ENCODE measurements around the gene PAM.
"Not testable (repeated sequence)": the region's sequence is repeated elsewhere in the genome, so short reads cannot be mapped to it uniquely, and the experiment has no call there.

PAM gene

DNA sequence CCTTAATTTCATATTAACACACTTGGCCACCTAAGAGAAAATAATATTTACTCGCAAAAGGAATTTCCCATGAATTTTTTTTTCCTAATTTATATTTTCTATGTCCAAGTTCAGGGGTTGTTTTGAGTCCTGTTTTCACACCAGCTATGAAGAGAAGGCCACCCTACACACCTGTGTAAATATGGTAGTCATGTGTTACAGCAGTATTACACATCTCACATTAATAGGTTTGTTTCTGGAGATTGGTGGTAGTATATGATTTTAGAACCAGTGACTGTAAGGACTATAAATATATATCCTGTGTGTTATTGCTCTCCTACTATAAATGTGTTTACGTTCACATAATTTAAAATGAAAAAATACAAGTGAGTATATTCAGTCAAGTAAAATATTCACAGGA, 147.5 kb downstream of the PAM start:
- DNase-seq (ENCODE audit: low read depth): no peak

DNA sequence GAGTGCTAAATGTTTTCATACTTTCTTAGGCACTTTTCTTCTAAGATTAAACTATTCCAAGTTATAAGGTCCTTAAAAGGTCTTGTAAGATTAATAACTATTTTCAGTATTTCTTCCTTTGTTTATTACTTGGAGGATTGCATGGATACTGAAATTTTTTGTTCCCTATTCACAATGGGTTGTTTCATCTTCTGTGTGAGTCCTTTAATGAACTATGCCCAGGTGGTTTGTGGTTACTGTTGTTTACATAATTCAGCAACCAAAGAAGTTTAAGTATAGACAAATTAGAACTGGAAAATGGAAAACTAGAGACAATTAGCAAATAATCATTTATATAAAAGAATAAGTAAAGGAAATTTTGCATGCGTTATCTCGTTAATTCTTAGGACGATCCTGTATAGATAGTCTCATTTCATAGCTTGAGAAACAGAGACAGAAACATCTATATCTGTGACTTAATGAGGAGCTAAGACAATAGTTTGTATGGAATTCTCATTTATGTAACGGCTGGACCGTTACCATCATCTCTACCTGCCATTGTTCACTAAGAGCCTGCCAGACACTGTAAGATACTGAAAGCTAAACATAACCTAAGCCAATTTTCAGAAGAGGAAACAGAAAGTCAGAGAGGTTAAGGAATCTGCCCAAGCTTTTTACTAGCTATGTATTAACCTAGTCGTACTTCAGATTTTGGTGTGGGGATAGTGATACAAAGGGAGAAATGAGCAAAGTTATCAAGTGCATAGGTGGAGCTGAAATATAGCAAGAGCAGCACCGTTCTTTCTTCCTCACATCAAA, 148.2 kb downstream of the PAM start:
- no peak for DNase-seq (ENCODE audit: low read depth)

DNA sequence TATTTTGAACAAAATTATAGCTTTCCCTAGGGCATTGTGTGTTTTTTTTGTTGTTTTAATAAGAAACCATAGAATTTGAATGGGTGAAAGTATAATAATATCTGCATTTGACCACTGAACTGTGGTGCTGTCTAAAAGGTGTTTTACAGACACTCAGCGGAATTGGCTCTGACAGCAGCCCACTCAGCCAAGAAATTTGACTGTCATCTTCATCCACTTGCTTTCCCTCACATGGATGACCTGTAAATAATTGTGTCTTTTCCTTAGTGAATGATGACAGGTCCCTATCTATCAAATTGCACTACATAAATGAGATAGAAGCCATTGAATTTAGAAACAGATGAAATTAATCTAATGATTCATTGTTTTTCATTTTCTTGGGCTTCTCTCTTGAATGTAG, 150.0 kb downstream of the PAM start:
- DNase-seq (ENCODE audit: low read depth): no peak

DNA sequence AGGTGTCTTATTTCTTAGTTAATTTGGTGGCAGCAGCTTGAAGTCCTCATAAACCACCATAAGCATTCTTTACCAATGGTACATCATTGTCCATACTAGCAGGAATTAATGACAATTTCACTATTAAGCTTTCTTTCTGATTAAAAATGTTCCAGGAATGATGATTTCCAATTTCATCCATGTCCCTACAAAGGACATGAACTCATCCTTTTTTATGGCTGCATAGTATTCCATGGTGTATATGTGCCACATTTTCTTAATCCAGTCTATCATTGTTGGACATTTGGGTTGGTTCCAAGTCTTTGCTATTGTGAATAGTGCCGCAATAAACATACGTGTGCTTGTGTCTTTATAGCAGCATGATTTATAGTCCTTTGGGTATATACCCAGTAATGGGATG, 152.0 kb downstream of the PAM start:
- not testable (repeated sequence) for DNase-seq (ENCODE audit: low read depth)

DNA sequence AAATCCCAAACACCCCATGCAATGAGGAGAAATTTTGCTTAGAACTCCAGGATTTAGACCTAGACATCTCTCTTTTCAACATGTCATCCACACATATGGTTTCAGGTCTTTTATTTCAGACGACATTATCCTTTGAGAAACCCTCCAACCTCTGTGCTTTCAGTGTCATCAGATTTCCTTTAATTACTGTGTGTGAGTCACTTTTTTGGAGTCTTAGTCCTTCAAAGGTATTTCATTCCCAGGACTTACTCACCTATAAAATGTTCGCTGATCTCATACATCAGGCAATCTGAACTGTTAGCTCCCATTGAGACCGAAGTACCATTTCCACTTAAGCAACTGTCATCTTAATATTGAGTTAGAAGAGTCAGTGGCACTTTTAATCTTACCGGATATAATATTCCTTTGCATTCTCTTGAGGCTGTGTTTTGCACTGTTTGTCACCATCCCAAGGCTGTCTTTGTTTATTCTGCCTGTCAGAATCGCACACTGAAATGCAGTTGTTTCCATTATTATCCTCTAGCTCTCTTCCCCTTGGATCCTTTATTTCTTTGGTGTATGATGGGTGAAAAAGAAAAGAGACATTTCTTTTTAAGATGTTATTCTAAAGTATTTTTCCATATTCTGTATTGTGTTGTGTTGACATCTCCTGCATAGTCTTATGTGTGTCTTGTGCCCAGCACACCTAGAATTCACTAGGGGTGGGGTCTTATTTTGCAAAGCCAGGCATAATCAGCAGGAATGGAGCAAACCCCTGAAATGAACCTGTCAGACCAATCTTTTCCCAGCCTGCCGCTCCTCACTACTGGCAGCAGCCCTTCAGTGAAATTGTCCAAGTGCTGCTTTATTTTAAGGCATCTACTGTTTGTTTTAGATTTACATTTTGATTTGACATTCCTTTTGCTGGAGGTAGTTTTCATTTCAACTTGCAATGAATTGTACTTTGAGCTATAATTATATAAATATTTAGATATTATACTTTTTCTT, 155.4 kb downstream of the PAM start:
- DNase-seq (ENCODE audit: low read depth): no peak

DNA sequence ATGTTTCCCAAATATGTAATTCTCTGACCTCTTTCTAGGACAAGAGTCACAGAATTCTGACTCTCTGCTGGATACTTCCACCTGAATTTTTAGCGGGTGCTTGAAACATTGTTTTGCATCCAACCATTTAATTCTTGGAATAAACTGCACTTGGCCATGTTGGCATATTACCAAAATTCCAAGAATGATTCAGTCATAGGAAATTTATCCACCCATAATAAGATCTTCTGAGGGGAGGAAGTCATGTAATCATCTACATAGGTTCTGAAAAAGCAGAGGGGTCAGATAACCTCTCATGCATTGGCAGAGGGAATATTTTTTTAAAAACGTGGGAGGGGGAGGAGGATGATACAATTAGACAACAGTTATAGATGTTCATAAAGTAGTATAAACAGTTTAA, 156.9 kb downstream of the PAM start:
- DNase-seq (ENCODE audit: low read depth): no peak

DNA sequence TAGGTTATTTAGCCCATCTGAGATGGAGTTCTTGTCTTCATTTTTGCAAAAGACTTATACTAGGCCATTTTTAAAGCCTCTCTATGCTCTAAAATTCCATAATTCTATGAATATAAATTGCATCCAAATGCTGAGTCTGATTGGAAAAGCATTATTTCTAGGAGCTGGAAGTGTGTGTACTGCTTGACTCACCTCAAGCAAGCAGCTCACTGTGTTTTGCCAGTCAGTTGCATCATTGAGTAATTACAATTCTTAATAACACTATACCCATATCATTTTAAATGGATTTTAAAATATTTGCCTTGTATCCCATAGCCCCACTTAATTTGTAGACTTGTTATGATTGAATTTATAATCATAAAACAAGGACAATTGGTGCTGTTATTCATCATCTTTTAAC, 161.0 kb downstream of the PAM start:
- DNase-seq (ENCODE audit: low read depth): no peak

DNA sequence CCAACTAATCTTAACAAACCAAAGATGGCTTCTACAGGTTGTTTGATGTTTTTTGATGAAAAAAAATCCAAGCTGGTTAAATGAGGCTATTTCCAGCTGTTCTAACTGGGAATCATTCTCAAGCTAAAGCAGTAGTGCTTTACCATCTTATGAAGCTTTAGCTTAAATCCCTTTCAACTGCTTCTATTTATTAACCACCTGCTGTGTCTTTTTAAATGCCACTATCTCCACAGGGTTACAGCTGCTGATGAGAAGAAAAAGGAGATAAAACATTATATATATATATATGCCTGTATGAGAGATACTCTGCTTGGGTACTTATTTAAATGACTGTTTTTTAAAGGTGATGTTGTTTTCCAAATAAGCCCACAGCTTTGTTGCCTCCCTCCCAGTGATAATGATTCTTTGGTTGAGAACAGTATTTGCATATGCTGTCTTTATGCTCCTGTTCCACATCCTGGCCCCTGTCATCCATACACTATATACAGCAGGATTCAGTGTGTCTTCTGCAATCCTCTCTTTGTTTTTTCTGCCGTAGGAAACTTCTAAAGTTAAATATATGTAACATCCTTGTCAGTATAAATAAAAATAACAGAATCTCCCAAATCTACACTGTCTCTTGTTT, 164.0 kb downstream of the PAM start:
- DNase-seq (ENCODE audit: low read depth): no peak

DNA sequence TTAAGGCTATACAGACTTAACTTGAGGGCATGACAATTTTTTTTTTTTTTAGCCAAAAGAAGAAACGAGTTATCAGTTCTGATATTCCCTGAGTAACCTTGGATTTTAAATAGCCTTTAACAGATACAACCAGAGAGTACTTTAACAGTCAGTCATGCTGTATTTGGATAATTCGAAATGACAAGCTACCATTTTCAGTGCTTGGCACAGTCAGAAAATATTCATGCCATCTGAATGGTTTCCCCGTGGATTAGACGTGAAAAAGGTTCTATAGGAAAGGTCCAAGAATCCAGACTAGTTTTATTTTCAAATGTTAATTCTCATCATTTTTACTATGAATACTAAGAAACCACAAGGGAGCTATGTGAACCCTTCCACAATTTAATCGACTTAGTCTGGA, 165.7 kb downstream of the PAM start:
- no peak for DNase-seq (ENCODE audit: low read depth)

DNA sequence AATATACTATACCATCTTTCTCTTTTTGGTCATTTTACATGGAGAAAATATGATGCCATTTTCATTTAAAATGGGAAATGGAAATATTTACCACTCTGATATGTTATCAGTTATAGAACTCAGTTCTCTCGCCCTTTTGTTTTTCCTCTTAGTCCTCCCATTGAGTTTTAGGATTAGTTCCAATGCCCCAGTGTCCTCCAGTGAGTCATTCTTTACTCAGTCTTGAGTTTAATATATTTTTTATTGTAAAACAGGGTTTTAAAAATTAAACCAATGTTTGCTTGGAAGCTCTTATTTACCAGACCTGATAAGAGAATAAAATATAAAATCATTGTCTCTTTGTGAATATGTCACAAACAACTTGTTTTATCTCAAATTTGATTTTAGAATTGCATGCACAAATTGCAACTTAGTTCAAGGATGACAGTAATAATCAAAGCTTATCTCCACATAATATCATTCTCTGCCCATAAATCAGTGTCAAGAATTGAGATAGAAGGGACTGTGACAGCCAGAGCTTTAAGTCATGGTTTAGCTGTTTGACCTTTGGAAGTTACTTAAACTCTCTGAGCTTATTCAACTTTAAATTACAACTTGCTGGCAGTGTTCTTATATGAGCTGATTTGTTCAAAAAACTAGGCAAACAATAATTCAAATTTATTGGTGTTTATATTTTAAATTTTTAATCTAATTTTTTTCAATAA, 166.4 kb downstream of the PAM start:
- DNase-seq (ENCODE audit: low read depth): no peak

DNA sequence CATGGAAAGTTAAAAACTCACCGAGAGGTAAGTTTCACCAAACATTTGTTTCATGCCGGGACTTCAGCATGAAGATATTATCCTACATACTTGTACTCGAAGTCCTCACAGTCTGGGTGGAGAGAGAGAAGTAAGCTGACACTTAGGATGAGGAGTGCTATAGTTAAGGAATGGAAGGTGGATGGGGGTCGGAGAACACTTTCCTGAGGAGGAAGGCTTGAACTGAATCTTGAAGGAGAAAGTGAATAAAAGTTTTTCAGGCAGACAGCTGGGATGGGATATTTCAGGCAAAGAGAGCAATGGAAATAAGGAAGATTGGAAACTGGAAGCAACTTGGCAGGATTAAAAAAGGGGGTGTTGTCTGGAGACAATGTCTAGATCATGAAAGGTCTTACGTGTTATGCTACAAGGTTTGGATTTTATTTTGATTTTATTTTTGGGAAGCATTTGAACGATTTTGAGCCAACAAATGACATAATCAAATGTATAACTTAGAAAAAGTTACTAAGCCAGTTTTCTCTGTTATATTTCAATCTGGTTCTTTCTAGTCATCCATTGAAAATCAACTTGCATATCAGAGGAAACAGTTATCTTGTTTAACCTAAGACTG, 167.1 kb downstream of the PAM start:
- DNase-seq (ENCODE audit: low read depth): no peak

DNA sequence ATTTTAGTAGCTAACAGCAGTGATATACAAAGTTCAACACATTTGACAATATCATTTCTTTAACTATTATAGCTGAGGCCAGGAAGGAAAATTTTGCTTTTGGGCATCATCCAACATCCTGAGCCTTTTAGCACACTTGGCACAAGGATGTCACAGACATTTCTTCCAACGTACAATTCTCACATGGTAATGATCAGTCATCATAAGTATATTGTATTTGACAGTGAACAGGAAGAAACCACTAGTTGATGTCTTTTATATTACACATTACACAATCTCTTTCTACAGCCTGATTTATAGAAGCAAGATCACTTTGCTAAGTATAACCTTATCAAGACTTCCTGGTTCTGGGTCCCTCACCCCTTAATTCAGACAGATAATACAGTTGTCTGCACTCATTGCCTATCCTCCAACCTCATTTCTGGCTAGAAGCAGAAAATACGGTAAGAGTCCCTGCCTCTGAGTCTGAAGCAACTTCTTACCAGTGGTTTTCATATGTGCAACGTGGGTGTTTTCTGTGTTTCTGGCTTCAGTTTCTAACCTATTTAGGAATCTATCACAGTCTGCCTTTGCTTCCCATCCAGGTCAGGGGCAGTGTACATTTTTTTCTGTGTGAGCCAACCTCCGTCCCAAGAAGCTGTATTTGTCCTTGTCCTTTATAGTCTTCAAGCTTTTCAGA, 167.8 kb downstream of the PAM start:
- no peak for DNase-seq (ENCODE audit: low read depth)

DNA sequence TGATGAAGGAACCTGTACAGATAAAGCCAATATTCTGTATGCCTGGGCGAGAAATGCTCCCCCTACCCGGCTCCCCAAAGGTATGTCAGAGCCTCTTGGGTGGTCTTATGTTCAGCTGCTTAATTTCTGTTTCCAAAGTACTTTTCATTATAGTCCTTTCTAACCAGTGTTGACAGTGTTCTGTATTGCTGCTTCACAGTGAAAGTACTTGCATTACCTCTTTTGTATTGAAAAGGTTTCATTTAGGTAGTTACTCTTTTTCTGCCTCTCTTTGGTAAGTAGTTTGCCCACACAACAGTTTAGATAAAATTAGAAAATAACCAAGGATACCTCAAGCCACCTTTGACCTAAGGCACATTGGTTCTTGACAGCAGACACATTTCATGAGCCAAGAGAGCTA, 169.9 kb downstream of the PAM start:
- DNase-seq (ENCODE audit: low read depth): no peak

DNA sequence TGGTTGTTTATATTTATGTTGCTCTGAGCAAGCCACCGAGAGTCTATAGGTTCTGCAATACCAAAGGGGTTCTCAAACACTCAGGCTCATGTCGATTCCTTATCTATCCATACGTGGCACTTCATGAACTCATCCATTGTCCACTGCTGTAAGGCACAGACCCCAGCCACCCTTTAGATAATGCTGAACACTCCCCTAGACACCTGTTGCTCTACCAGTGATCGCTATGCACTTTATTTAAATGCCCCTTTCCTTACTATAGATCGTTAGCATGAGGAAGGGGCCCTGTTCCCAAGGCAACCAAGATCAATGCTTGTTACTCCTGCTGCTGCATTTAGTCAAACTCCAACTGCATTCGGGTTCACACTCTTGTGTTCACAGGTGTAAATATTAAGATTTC, 171.9 kb downstream of the PAM start:
- no peak for DNase-seq (ENCODE audit: low read depth)

DNA sequence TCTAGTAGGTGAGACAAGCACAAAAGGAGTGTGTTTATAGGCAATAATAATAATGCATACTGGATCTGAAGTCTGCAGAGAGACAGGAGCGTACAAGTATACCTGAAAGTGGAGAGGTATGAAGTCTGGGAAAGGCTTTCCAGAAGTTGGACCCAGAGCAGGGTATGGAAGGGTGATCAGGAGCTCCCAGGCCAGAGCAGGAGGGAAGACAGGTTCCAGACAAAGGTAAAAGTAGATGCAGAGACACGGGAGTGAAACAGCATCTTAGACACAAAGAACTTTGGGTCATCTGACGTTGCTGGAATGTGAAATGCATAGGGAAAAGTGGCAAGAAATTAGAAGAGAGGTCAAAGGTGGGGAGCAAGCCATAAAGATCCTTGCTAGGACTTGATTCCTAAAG, 175.1 kb downstream of the PAM start:
- no peak for DNase-seq (ENCODE audit: low read depth)

DNA sequence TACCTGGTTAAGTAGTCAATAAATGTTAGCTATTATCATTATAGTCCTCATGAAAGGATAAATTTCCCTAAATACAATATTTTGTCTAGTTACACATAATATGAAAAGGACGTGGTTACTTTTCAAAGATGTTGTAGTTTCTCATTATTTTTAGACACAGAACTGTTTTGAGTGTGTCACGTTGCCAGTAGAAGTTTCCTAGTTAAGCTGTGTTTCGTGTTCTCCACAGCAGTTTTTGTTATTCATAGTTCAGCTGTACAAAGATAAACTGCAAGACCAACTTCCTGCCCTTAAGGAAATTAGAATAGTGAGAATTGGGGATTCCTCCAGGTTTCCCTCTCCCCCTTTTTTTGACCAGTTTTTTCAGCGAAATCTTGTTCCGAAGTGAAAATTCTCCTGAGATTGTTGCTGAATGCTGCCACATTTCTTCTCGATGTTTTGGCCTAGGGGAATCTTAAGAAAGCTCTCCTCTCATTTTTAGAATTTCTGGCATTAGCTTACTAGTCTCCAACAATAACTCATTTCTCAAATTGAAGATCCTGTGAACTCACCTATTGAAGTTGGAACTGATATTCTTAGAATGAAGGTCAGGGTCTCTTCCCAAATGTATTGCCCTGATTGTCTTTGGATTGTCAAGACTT, 176.1 kb downstream of the PAM start:
- no peak for DNase-seq (ENCODE audit: low read depth)

DNA sequence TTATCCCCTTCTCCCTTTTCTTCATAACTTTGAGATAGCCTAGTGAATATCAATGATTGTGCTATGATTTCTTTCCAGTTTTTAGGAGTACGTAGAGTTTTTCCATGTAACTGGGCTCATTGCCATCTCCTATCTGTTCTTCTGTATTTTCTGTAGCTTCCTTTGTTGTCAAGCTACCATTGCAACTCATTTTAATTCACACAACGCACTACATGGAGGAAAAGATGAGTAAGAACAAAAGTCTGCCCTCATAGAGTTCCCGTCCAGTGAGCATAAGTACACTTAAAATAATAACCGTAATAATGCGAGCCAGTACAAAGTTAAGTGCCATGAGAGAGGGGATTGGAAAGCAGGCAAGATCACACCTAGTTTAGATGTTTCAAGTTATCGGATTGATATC, 177.7 kb downstream of the PAM start:
- no peak for DNase-seq (ENCODE audit: low read depth)

DNA sequence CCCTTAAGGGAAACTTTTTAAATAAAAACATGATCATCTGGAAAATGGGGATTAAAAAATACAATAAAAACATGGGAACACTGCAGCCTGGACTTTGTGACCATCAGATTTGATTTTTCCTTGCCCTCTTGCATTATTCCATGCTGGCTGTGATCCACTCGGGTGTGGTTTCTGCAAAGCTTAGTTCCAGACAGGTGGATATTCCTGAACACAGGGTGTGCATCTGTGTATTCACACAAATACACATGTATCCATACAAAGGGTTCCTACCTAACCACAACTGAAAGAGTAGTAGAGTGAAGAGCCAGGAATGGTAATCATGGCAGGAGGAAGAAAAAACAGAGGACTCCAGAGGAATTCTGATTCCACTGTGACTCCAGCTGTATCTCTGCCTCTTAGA, 178.2 kb downstream of the PAM start:
- no peak for DNase-seq (ENCODE audit: low read depth)

DNA sequence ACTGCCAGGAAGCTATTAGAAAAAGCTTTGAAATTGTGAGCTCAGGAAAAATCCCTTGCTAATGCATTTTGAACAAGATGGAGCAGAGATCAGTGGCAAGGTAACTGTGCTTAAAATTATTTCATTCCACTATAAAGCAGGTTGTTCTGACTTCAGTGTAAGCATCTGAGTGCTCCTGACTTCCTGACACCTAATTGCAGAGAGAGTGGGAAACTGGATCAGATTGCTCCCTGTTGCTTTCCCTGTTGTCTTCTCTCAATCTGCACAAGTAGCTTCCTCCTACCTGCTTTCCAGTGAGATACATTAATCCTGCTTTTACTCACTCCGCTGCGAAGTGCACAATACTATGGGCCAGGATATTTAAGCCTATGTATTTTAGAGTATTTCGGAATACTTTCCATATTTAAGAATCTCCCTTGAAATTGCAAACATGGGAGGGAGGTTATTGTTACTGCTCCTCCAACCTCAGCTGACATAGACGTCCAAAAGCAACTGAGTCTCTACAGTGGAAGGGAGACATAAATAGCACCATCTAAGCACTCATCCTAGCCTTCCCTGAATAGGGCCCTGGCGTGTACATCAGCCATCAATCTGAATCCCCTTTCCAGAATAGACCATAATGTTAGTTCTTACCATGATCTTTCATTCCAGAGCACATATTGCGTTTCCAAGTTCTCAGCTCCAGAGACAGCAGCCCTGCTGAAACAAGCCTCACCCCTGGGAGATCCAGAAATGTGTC, 178.8 kb downstream of the PAM start:
- DNase-seq (ENCODE audit: low read depth): no peak

DNA sequence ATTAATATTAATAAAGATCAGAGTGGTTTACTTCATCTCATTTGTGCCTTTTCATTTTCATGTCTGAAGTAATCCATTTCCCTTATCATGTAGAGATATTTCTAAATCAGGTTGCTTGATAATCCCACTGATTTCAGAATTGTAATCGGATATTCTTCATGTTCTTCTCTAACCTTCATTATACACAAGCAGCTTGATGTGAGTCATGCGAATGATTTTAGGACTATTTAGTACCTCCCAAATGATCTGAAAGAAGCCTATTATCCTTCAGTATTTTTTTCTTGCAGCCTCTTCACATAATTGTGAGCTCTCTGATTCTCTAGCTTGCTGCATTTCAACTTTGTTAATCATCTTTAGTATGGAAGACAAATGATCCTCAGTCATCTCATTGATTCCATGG, 182.8 kb downstream of the PAM start:
- no peak for DNase-seq (ENCODE audit: low read depth)
